DMS53 treated with DMSO at 0.1 percent for 48 hours (cell line): ENCODE results near the gene OPALIN.

Experiments used
- DNase-seq: peaks from one replicate; lab custom pipeline; 2025; ENCODE audit not compliant: unreplicated experiment; lab: John Stamatoyannopoulos, UW

Gene OPALIN, protein sequence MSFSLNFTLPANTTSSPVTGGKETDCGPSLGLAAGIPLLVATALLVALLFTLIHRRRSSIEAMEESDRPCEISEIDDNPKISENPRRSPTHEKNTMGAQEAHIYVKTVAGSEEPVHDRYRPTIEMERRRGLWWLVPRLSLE

DNA sequence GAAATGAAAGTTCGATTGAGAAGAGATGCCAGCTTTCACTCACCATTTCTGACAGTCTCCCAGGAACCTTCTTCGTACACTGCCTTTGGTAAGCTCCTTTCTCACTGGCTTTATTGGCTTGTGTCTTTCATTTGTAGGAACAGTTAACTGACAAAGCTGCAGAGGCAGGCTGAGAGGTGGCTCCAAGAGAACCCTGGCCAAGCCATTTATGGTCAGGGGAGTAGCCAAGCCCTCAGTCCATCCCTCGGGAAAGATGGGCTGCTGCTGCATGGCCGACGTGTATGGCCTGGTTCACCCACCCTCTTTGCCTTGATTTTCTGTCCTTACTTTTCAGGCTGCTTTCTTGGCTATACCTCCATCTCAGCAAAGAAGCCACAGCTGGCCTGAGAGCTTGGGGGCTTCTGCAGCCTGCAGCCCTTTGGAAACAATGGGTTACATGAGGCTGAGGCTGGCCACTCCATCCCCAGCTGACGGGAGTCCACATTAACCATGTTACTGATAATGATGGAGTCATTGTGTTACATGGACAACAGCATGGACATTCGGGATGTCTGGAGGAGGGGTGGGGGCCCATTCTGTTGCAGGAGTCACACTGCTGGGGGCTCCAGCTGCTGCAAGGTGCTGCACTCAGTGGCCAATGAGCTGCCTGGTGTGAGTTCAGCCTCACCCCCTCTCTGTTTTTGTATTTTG, at the start of gene OPALIN:
Gene OPALIN, minus strand, starts transcription at position 152 of the 690 bp plus-strand sequence. Its CDS starts 106 bp downstream, at position 46.
- DNase-seq: no peak

DNA sequence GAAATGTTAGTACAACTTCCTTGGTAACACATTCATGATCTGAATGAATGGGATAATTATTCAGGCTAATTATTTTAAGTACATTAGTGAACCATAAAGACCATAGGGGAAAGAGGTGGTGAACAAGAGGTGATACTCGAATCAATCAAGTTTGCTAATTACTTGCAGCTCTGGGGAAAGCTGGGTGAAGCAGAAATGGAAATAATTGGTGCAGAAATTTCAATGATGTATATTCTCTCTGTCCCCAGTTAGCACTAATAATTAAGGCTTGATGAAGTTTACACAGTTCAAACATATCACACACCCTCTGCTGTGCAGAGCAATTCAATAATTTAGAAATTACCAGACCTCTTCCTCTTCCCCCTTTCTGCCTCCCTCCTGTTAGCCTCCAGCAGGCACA, 49.4 kb upstream of the OPALIN start:
- DNase-seq: no peak

DNA sequence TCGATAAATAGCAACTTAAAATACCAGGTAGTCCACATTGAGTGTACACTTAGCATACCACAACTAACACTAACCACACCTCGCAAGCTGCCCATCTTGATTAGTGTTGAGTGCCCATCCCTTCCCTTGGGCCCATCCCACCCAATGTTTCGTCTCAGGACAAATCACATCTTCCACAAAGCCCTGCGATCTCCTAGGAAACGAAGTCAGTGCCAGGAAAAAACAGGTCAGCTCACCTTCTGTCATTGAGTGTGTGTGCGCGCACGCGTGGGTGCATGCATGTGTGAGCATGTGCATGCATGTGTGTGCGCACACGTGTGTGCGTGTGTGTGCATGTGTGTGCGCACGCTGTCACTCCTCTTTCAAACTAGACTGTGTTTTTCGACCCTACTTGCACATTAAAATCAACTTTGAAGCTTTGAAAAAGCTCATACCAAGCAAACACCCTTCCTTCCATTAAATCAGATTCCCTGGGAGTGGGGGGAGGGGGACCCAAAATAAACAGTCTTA, 48.8 kb upstream of the OPALIN start:
- DNase-seq: no peak

DNA sequence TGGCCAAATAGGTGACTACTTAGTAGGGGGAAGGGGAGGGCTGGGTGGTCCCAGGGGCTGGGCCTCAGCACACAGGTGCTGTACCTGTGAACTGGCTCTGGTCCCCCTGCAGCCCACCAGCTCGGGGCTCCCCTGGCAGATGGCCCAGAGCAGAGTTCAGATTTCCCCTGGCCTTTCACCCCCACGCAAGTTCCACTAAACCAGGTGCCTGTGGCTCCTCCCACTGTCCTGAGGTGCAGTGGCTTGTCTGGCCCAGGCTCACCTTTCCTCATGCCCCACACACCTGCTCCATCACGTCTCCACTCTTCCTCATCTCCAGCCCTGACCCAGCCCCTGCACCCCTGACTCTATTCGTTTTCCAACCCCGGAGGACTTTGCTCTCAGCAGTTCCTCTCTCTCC, 47.3 kb upstream of the OPALIN start:
- no peak for DNase-seq

DNA sequence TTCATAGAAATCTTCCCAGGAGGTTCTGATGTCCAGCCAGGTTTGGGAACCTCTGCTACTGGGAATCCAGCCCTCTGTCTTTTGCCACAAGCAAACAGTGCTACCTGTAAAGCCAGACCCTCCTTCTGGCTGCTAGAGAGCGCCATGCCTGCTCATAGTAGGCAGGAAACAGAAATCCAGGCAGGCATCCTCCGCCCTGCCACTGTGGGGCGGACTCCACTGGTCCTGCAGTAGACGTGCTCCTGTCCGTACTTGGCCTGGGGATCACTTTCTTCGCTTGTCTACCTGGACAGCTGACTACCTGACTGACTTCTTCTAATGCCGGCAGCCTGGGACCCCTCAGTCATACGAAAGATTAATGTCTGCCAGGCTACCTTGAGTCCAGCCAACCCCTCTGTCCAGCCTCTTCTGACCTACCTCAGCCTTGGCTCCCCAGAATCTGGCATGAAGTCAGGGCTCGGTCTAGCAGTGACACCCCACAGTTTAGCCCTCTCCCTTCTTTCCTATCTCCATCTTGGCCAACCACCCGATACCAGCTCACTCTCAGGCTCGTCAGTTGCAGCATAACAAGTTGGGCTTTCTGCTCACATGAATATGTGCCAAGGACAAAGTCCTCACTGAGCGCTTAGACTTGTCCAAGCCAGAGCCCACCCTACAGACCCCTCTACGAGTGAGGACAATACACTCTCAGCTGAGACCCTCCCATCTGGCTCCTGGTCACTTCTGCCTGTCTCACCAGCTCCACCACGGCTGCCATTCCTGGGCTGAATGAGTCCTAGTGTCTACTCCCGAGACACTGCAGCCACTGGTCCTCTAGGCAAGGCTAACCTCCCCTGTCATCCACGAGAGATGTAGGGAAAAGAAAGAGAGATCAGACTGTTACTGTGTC, 43.9 kb upstream of the OPALIN start:
- no peak for DNase-seq

DNA sequence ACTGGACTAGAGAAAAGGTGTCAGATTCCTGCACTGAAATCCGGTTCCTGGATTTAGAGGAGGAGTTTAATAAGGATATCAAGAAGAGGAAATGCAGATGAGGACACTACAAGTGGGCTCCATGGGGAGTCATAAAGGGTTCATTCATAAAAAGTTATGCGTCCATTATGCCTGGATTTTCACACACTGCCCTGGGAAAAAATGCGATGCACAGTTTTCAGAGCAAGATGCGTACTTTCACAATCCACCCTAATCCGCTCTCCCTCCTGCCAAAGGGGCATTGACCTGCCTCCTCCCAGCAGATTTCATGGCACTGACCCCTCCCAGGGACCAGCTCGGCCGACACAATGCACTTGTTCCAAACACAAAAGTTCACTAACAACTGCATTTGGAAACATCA, 42.2 kb upstream of the OPALIN start:
- DNase-seq: no peak

DNA sequence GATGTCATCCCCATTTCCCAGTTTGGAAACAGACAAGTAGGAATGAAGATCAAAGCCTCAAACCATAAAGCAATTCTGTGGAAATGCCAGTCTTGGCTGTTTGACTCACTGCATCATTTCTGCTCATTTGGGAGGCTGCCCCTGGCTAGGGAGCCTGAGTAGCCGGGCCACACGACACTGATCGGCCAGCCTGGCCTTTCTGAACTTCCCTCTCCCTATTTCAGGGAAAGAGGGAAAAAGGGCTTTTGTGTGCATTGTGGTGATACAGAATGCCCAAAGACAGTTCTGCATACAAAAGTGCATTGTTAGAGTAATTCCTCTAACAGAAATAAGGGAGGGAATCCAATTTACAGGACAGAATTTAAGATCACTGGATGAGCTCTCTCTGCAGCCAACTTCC, 41.7 kb upstream of the OPALIN start:
- no peak for DNase-seq

DNA sequence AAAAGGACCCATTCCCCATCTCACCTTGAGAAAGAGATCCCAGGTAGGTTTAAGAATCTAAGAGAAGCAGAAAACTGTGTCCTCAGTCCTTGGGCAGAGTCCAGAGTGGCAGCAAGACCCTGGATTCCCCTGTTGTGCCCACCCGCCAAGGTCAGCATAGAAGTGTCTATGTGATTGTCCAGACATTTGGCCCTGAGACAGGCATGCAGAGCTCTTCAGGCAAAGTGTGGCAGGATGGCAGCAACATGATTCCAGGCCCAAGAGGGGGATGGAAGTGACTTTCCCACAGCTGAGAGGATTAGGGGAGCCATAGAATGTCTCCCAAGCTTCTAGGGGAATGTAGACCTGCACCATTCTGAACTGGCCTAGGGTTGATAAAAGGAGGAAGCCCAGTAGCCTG, 39.1 kb upstream of the OPALIN start:
- no peak for DNase-seq

DNA sequence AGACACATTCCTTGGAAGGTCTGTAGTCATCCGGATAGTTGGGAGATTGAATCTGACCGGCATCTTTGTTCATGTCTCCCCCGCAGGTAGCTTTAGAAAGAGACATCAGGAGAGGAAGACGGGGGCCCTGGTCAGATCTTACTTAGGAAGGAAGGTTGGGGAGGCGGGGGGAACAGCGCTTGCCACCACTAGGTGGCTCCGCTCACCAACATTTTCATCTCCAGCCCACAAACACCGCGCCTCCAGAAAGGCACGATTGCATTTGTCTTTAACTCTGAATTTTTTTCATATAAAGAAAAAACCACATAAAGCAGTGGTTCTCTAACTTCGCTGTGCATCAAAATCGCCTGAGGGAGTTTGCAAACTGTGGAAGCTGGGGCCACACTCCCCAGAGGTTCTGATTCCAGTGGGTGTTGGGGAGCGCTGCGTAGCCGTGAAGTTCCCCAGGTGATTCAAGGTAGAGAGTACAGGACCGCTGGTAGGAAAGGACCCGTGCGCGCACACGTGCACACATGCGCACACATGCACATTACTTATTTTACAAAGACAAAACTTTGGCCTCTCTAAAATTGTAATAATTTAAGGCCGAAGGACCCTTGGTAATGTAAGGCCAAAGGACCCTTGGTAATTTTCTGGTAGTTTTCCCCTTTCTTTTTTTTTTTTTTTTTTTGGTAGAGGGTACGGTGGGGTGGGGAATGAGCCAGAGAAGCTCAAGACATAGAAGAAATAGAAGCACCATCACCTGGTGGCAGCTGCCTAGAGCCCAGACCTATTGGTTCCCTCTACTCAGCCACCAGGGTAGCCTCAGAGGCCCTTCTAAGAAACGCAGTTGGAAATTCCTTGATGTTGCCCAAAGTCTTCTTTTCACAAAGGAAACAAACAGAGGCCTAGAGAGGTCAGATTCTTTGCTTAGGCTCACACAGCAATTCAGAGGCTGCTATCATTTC, 37.4 kb upstream of the OPALIN start:
- peak; percentile 66 for DNase-seq

DNA sequence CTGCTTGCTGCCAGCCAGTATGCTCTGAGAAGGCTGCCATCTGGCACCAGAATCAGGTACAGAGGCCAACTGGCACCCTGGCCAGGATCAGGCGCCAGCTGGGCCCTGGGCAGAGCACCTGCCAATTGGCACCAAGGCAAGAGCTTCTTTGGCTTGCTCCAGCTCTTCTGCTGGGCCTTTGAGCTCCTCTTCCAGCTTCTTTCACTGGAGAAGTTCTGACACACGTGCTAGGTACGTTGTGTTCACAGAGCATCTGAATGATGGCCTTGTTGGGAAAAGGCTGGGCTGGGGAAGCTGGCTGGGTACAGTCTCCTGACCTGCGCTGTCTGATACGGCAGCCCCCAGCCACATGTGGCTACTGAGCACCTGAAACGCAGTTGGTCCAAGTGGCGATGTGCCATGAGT, 31.7 kb upstream of the OPALIN start:
- DNase-seq: no peak

DNA sequence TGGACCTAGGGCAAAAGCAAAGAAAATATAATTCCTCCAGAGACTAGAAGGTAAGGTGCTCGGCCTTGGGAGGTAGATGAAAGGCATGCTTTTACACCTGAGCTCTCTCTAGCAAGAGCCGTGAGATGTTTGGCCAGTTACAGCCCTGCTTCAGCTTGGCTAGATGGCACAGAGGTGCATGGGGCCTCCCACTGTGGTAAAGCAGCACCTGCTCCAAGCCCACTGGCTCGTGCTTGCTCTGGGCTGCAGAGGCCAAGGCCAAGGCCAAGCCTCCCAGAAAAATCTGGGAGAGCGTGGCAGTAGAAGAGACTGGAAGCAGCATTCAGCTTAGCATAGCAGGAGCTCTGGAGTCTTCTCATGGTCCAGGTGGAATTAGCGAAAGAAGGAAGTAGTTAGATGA, 31.0 kb upstream of the OPALIN start:
- peak; percentile 21 for DNase-seq

DNA sequence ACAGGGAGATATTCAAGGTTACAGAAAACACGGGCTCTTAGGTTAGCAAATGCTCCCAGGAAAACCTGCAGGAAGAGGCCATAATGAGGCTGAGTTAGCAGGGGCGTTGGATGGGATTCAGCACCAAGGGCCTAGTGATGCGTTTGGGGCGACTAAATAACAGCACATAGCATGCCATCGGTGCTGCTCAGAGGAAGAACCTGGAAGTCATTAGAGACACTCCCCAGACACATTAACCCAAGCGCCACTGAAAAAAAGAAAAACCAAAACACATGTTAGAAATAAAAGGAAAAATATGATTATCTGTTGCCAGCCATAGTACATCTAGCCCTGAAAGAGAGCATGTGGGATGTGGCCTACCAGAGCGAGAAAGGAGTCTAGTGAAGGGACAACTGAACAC, 28.8 kb upstream of the OPALIN start:
- no peak for DNase-seq

DNA sequence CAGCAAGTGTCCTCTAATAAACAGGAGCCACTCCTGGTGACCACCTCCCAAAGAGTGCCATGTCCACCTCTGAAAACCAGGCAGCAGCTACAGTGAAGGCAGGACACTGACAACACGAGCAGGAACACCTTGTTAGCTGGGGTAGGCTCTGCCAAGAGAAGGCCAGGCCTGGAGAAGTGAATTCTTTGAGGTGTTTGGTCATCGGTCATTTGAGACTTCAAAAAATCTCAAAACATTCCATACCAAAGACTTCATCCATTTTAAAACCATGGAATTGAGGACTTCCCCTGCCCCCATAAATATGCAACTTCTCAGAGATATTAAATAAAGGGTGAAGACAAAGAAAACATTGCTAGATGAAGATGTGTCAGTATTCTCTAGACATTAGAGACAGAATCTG, 28.4 kb upstream of the OPALIN start:
- no peak for DNase-seq

DNA sequence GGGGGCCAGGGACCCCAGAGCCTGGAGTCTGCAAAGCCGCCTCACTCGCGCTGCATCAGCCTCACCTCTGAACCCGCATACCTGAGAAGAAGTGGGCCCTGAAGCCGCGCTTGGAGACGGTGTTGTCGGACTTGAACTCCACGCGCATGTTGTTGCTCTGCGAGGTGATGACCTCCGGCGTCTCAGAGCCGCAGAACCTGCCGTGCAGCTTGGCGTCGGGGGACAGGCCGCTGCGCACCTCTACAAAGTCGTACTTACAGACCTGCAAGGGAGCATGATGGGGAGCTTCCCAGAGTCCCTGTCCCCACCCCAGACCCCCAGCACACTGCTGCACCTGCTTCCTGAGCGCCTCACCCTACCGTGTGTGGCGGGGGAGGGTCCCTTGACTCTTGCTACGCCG, 25.7 kb upstream of the OPALIN start:
- DNase-seq: no peak

DNA sequence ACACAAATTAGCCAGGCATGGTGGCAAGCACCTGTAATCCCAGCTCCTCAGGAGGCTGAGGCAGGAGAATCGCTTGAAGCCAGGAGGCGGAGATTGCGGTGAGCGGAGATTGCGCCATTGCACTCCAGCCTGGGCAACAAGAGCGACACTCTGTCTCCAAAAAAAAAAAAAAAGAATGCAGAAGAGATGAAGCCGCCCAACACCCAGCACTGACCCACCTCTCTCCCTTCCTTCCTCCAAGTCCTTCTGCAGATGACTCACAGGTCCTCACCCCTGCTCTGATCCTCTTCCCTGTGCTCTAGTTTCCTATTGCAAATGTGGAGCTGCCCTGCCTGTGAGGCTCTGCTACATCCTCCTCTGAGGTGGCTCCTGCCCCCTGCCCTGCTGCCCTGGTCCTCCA, 22.0 kb upstream of the OPALIN start:
- DNase-seq: peak; percentile 87

DNA sequence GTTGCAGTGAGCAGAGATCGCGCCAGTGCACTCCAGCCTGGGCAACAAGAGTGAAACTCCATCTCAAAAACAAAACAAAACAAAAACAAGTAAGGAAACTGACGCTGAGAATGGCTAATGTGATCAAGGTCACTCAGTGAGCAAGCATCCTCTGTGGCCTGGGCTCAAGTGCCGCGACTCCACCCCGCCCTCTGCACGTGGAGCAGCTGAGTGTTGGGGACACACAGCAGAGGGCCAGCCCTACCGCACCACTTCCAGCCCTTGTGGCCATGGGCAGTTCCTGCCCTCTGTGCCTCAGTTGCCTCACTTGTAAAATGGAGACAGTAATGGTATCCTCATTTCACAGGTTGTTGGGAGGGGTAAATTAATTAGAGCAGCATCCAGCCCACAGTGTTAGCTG, 21.0 kb upstream of the OPALIN start:
- DNase-seq: no peak

DNA sequence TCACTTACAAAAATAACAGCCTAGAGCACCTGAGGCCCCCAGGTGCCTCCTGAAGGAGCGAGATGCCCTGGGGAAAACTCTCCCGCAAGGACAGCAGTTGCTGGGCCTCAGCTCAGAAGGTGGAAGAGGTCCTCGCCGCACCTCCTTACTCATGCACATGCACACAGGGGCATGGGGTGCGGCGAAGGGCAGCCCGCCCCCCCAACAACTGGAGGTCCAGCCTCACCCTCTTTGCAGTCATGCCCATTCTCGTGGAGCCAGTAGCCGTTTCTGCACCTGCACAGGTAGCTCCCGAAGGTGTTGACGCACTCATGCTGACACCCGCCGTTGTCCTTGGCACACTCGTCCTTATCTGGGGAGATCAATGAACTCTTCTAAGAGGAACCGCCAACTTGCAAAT, 19.9 kb upstream of the OPALIN start:
- DNase-seq: no peak

DNA sequence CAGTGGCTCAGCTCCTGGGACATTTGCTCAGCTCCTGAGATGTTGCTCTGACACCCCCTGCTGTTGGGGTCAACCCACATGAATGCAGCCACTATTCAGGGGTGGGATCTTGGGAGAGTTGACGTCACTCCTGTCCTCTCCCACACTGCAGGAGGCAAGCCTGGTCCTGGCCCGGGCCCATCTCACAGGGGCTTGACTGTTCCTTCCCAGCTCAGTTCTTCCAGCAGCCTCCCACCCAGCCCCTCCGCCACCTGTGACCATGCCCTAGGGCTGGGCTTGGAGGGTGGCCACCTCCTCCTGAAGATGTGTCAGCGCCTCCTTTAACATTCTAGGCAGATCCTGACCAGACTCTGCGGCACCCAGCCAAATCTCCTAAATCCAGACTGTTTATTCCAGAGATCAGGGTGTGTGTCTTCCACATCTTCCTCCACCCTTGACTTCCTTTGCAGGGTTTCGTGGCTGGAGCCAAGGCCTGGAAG, 19.1 kb upstream of the OPALIN start:
- DNase-seq: no peak

DNA sequence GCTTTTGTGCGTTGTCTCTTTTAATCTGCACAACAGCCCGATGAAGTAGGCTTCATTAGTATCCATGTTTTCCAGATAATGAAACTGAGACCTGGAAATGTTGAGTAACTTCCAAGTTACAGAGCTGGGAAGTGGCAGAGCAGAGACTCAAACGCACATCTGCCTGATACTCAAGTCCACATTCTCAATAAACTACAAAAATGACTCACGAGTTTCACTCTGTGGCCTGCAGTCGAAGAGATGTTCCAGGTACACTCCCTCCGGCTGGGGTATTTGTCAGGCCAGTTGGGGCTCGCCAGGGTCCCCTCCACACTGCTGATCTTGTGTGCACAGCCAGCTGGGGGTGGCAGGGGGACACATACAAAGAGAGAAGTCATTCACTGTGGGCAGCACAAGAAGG, 17.7 kb upstream of the OPALIN start:
- DNase-seq: no peak

DNA sequence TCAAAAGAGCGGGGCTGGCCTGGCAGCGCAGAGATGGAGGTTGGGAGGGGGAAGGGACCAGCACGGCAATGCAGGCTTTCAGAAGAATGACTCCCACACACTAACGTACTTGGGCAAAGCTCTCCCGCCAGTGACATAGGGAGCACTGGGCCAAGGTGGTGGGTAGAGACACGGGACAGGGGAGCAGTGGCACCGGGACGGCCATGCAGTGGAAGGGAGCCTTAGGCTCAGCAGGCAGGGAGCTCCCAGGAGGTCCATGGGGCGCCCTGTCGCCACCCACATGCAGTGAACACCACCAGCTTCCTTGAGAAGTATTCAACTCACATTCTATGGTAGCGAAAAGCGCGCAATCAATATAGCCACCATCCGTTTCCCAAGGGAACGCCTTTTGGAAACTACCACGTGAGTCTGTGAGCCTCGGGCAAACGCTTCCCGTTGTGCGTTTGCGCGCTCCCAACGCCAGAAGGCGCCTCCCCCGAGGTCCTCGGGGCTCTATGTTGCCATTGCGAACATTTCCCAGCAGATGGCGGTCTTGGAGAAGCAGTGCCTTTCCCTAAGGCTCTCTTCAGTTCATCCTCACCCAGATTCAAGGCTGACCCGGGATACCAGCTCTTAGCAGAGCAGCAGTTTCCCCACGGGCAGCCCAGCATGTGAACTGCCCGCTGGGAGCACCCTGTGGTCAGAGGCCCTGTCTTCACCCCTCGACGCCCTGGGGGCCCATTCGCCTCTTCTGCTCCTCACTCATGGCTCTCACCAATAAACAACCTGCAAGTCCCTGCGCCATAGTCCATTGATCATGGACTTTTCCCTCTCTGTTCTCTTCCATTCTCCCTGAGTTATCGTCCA, 16.4 kb upstream of the OPALIN start:
- peak; percentile 87 for DNase-seq
